M059J (cell line): ENCODE results near the gene KIRREL3. TPM values are rescaled to one million over a fixed set of nuclear protein-coding genes. Genes with fewer than 3 reads are reported as not detected.
"Not testable (repeated sequence)": the region's sequence is repeated elsewhere in the genome, so short reads cannot be mapped to it uniquely, and the experiment has no call there.

Experiments
- DNase-seq: peaks from one replicate; pipeline ENCODE4 v3.0.0-alpha.2; 2012; ENCODE audit warnings: low read depth
- total RNA-seq: library from RNA; depleted of rRNA; stranded (reverse); fragments of >200 nt; shearing (Covaris generic); gene quantifications from 2 replicates; pipeline ENCODE4 v1.2.3, GENCODE V29; 2014

The KIRREL3 gene
- total RNA-seq, 1 experiment from 2014 or later, result 9.8 TPM

GRCh38 chr11:126383339-126384335, 616.9 kb downstream of the KIRREL3 start:
- DNase-seq, result no peak

- not testable (repeated sequence) for DNase-seq
Observed at GRCh38 chr11:126382641-126383040, 617.9 kb downstream of the KIRREL3 start.

- not testable (repeated sequence) for DNase-seq
Observed at GRCh38 chr11:126381960-126382359, 618.6 kb downstream of the KIRREL3 start.

- DNase-seq, result no peak
Observed at GRCh38 chr11:126380909-126381308, 619.7 kb downstream of the KIRREL3 start.

- no peak for DNase-seq
Observed at GRCh38 chr11:126378763-126379162, 621.8 kb downstream of the KIRREL3 start.

- DNase-seq, result peak; percentile 88
Observed at GRCh38 chr11:126375726-126376125, 624.8 kb downstream of the KIRREL3 start.

- not testable (repeated sequence) for DNase-seq
Observed at GRCh38 chr11:126374562-126375300, 625.8 kb downstream of the KIRREL3 start.

GRCh38 chr11:126373389-126374066, 627.0 kb downstream of the KIRREL3 start:
- DNase-seq, result peak; percentile 82
